SU-DHL-6 (cell line): ENCODE data around the gene TRIM28.
A peak's percentile ranks its signal among the peaks of the same experiment; 100 is the strongest.

Source experiments
- H2AFZ ChIP-seq: fragments of 200-600 bp; sonication (generic); 2 replicates; pipeline ENCODE4 v1.6.1; 2014; ENCODE audit warnings: low read depth, mild to moderate bottlenecking, moderate library complexity, mixed read lengths, antibody characterized with exemption, low read length; ENCODE audit not compliant: severe bottlenecking
- H3F3A ChIP-seq: fragments of 200-600 bp; shearing (Covaris generic); 2 replicates; pipeline ENCODE4 v1.6.0; 2016; ENCODE audit warnings: antibody characterized with exemption, mild to moderate bottlenecking; ENCODE audit not compliant: insufficient read depth
- H3K27ac ChIP-seq: fragments of 200-600 bp; sonication (generic); 2 replicates; pipeline ENCODE4 v1.5.1; 2016; ENCODE audit warnings: low read depth, mild to moderate bottlenecking, low read length, moderate library complexity, mixed read lengths
- H3K27me3 ChIP-seq: fragments of 200-600 bp; sonication (generic), shearing (Covaris generic); 2 replicates; pipeline ENCODE4 v1.6.0; 2014; ENCODE audit warnings: mild to moderate bottlenecking, low read length
- H3K36me3 ChIP-seq: fragments of 200-600 bp; sonication (generic); 2 replicates; pipeline ENCODE4 v1.6.1; 2014; ENCODE audit warnings: mild to moderate bottlenecking, low read length, mixed read lengths
- H3K4me2 ChIP-seq: fragments of 300-600, 200-600 bp; shearing (Covaris generic), sonication (generic); 2 replicates; pipeline ENCODE4 v1.6.0; 2014; ENCODE audit warnings: low read length, low read depth, mild to moderate bottlenecking; ENCODE audit not compliant: poor library complexity, severe bottlenecking
- H3K4me3 ChIP-seq: fragments of 200-600 bp; sonication (generic); 2 replicates; pipeline ENCODE4 v1.5.1; 2014; ENCODE audit warnings: antibody characterized with exemption, low read length, mild to moderate bottlenecking, mixed read lengths; ENCODE audit not compliant: insufficient read depth, poor library complexity, severe bottlenecking
- H3K79me2 ChIP-seq: fragments of 200-600 bp; sonication (generic); 2 replicates; pipeline ENCODE4 v1.6.1; 2014; ENCODE audit warnings: mild to moderate bottlenecking, low read length, moderate library complexity; ENCODE audit not compliant: insufficient read depth
- H3K9ac ChIP-seq: fragments of 200-600 bp; sonication (generic); 2 replicates; pipeline ENCODE4 v1.7.0; 2014; ENCODE audit warnings: mild to moderate bottlenecking, low read length
- H3K9me2 ChIP-seq: fragments of 200-600 bp; sonication (generic); replicated peaks from 2 replicates; pipeline ENCODE4 v1.6.1; 2014; ENCODE audit warnings: low read length; ENCODE audit not compliant: insufficient read depth
- H3K9me3 ChIP-seq: fragments of 200-600 bp; sonication (generic); 2 replicates; pipeline ENCODE4 v1.6.1; 2014; ENCODE audit warnings: low read length, mixed read lengths; ENCODE audit not compliant: insufficient read depth
- H4K20me1 ChIP-seq: fragments of 200-600 bp; sonication (generic); 2 replicates; pipeline ENCODE4 v1.6.1; 2014; ENCODE audit warnings: low read depth, mild to moderate bottlenecking, antibody characterized with exemption, low read length, moderate library complexity, mixed read lengths
- CTCF ChIP-seq: fragments of 200-600 bp; sonication (generic); IDR thresholded peaks from one replicate; pipeline ENCODE4 v1.5.1; 2017; ENCODE audit warnings: antibody characterized with exemption, mild to moderate bottlenecking, low read length, moderate library complexity; ENCODE audit not compliant: insufficient read depth, poor library complexity, severe bottlenecking
- EZH2phosphoT487 ChIP-seq: fragments of 200-600 bp; sonication (generic), shearing (Covaris generic); conservative IDR thresholded peaks from 2 replicates; pipeline ENCODE4 v1.6.1; 2018; ENCODE audit warnings: mild to moderate bottlenecking, antibody characterized with exemption, low read length, moderate library complexity, mixed read lengths

TRIM28 gene

DNA sequence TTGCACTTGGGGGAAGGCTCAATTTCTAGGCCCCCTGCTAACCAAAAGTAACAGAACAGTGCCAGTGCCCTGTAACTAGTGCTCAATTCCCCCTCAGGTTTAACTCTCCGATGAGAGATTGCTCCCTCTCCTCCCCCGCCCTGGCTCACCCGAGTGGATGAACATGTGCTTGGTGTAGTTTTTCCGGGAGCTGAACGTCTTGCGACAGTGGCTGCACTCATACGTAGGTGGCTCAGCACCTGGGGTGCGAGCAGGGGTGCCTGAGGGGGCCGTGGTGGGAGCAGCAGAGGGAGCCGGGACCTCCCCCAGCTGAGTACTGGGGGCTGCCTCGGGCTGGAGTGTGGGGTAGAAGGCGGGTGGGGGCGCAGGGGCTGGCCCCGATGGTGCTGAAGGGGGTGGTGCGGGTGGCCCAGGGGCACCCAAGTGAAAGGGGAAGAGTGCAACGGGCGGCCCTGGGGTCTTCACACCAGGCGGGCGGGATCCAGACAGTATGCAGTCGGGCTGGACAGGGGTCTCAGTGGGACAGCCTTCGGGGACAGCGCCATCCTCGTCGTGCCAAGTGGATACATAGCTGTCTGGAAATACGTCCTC lies 27.5 kb upstream of the TRIM28 start:
- Histone ChIP-seq H3K27me3 (no peaks in the 10 kb centered on the region), H3K4me3 (no peak overlapping the region), H4K20me1 (no peaks in the 10 kb centered on the region), H3K9ac (no peak overlapping the region), H3F3A (peaks cover 16% of the 10 kb centered on the region), H2AFZ (no peak overlapping the region), H3K36me3 (no peaks in the 10 kb centered on the region), H3K79me2 (peaks cover 15% of the 10 kb centered on the region), H3K4me2 (no peak overlapping the region), H3K9me2 (no peaks in the 10 kb centered on the region), H3K9me3 (no peaks in the 10 kb centered on the region), H3K27ac (no peak overlapping the region)
- no peak for TF ChIP-seq EZH2phosphoT487
- no peak for TF ChIP-seq CTCF

- H3K36me3 ChIP-seq = no peaks in the 10 kb centered on the region
Observed at GRCh38 chr19:58516964-58517833, 26.7 kb upstream of the TRIM28 start.

GRCh38 chr19:58518256-58519086 lies 25.4 kb upstream of the TRIM28 start:
- H3K36me3 ChIP-seq = no peaks in the 10 kb centered on the region
- peaks cover 16% of the 10 kb centered on the region for H3F3A ChIP-seq
- peak overlapping the region; percentile 73 for H3K4me3 ChIP-seq
- peaks cover 15% of the 10 kb centered on the region for H3K79me2 ChIP-seq
- no peak for TF ChIP-seq EZH2phosphoT487
- TF ChIP-seq CTCF = no peak
- H3K9me3 ChIP-seq = no peaks in the 10 kb centered on the region
- H3K4me2 ChIP-seq = peak overlapping the region; percentile 85
- no peaks in the 10 kb centered on the region for H3K9me2 ChIP-seq
- no peaks in the 10 kb centered on the region for H4K20me1 ChIP-seq
- H3K9ac ChIP-seq = peak overlapping the region; percentile 96
- no peaks in the 10 kb centered on the region for H3K27me3 ChIP-seq
- peak overlapping the region; percentile 37 for H2AFZ ChIP-seq
- peak overlapping the region; percentile 84 for H3K27ac ChIP-seq

More at GRCh38 chr19:58516964-58517833, 26.7 kb upstream of the TRIM28 start:
- Histone ChIP-seq H3K4me3 (no peak overlapping the region), H3K9me3 (no peaks in the 10 kb centered on the region), H4K20me1 (no peaks in the 10 kb centered on the region), H3K9me2 (no peaks in the 10 kb centered on the region), H3K27ac (no peak overlapping the region), H2AFZ (no peak overlapping the region), H3K9ac (no peak overlapping the region), H3F3A (peaks cover 16% of the 10 kb centered on the region), H3K4me2 (no peak overlapping the region), H3K27me3 (no peaks in the 10 kb centered on the region), H3K79me2 (peaks cover 15% of the 10 kb centered on the region)
- TF ChIP-seq EZH2phosphoT487 = no peak
- no peak for TF ChIP-seq CTCF
